Hepatocyte (in vitro differentiated cells): ENCODE measurements around the gene NPDC1. TPM values are rescaled to one million over a fixed set of nuclear protein-coding genes. Genes with fewer than 3 reads are reported as not detected.

Experiments used
- DNase-seq: peaks from one replicate; pipeline ENCODE4 v3.0.0-alpha.2; 2016; ENCODE audit warnings: low spot score
- H2AFZ ChIP-seq: fragments of 200-600 bp; sonication (generic); 2 replicates; pipeline ENCODE4 v1.6.0; 2016; ENCODE audit warnings: antibody characterized with exemption, mild to moderate bottlenecking
- H3K27ac ChIP-seq: fragments of 200-600 bp; sonication (generic); 2 replicates; pipeline ENCODE4 v1.5.1; 2016; ENCODE audit warnings: mild to moderate bottlenecking
- H3K27me3 ChIP-seq: fragments of 200-600 bp; sonication (generic); 2 replicates; pipeline ENCODE4 v1.6.1; 2016
- H3K36me3 ChIP-seq: fragments of 200-600 bp; sonication (generic); replicated peaks from 2 replicates; pipeline ENCODE4 v1.5.1; 2016; ENCODE audit warnings: low read depth; ENCODE audit not compliant: insufficient read depth
- H3K4me1 ChIP-seq: fragments of 200-600 bp; sonication (generic); 2 replicates; pipeline ENCODE4 v1.5.1; 2016; ENCODE audit warnings: mild to moderate bottlenecking, moderate library complexity; ENCODE audit not compliant: insufficient read depth
- H3K4me2 ChIP-seq: fragments of 200-600 bp; sonication (generic); 2 replicates; pipeline ENCODE4 v1.6.0; 2016
- H3K4me3 ChIP-seq: fragments of 200-600 bp; sonication (generic); 2 replicates; pipeline ENCODE4 v1.5.1; 2016; ENCODE audit warnings: mild to moderate bottlenecking
- H3K79me2 ChIP-seq: fragments of 200-600 bp; sonication (generic); 2 replicates; pipeline ENCODE4 v1.6.0; 2017; ENCODE audit warnings: mild to moderate bottlenecking
- H3K9me2 ChIP-seq: fragments of 200-600 bp; sonication (generic); replicated peaks from 2 replicates; pipeline ENCODE4 v1.6.0; 2017; ENCODE audit warnings: mild to moderate bottlenecking; ENCODE audit not compliant: insufficient read depth
- H3K9me3 ChIP-seq: fragments of 200-600 bp; sonication (generic); 2 replicates; pipeline ENCODE4 v1.5.1; 2016; ENCODE audit warnings: low read depth, mild to moderate bottlenecking
- H4K20me1 ChIP-seq: fragments of 200-600 bp; sonication (generic); 2 replicates; pipeline ENCODE4 v1.6.0; 2016; ENCODE audit warnings: mild to moderate bottlenecking; ENCODE audit not compliant: insufficient read depth, poor library complexity, severe bottlenecking
- EZH2 ChIP-seq: fragments of 200-600 bp; sonication (generic); IDR thresholded peaks from 2 replicates; pipeline ENCODE4 v1.6.1; 2016; ENCODE audit warnings: antibody characterized with exemption, mild to moderate bottlenecking, borderline replicate concordance
- EZH2phosphoT487 ChIP-seq: fragments of 200-600 bp; sonication (generic); IDR thresholded peaks from one replicate; pipeline ENCODE4 v1.6.1; 2018; ENCODE audit warnings: antibody characterized with exemption, mild to moderate bottlenecking, low read depth, moderate library complexity; ENCODE audit not compliant: unreplicated experiment, severe bottlenecking
- WGBS: methylation state at CpG from one replicate; pipeline ENCODE4 v1.1.6; 2016; ENCODE audit warnings: low lambda C conversion rate; ENCODE audit errors: missing lambda C conversion rate; 5-methylcytosine and 5-hydroxymethylcytosine counted together
- polyA plus RNA-seq: library from polyadenylated mRNA; unstranded; fragments of >200 nt; fragmentation: Nextera tagmentation; extraction: Ambion mirVana; gene quantifications from 2 replicates; pipeline ENCODE4 v1.2.1, GENCODE V29; 2016
- total RNA-seq: library from RNA; depleted of rRNA; stranded (reverse); fragments of >200 nt; gene quantifications from 2 replicates; pipeline ENCODE4 v1.2.3, GENCODE V29; 2014
- TF ChIP-seq, protein P1 (sequence below): fragments of 200-600 bp; sonication (generic); IDR thresholded peaks from 2 replicates; pipeline ENCODE4 v1.5.1; 2016; ENCODE audit warnings: antibody characterized with exemption, mild to moderate bottlenecking; ENCODE audit not compliant: poor library complexity

The NPDC1 gene
- total and polyA plus RNA-seq, 2 experiments from 2014 or later: 12.7 to 72.7 TPM

DNA sequence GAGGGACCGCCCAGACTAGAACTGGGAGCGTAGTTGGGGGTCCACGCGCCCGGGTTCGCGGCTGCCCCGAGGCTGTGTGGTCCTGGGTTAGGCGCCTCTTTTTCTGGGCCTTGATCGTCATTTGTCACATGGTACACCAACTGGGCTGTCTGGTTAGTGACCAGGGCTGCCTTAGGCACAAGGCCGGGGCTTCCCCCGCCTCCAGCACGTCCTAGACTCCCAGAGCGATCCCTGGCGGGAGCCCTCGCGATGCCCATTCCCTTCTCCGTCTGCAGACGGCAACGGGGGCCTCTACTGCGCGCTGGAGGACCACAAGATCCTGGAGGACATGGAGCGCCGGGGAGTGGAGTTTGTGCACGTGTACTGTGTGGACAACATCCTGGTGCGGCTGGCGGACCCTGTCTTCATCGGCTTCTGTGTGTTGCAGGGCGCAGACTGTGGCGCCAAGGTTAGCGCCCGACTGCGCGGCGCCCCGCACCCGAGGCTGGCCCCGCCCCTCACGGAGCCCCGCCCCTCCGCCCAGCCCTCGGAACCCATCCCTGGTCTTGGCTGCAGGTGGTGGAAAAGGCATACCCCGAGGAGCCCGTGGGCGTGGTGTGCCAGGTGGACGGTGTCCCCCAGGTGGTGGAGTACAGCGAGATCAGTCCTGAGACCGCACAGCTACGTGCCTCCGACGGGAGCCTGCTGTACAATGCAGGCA lies 32.9 kb upstream of the NPDC1 start:
- no peak overlapping the region for H3K27ac ChIP-seq
- H3K4me2 ChIP-seq: peak overlapping the region; percentile 96
- no peak overlapping the region for H2AFZ ChIP-seq
- DNase-seq: no peak
- peaks cover 11% of the 10 kb centered on the region for H4K20me1 ChIP-seq
- 45% methylated on average over 36 of the region's 51 CpGs for WGBS
- no peaks in the 10 kb centered on the region for H3K36me3 ChIP-seq
- H3K4me1 ChIP-seq: peaks cover 20% of the 10 kb centered on the region
- no peak for TF ChIP-seq EZH2phosphoT487
- TF ChIP-seq, protein P1, sequence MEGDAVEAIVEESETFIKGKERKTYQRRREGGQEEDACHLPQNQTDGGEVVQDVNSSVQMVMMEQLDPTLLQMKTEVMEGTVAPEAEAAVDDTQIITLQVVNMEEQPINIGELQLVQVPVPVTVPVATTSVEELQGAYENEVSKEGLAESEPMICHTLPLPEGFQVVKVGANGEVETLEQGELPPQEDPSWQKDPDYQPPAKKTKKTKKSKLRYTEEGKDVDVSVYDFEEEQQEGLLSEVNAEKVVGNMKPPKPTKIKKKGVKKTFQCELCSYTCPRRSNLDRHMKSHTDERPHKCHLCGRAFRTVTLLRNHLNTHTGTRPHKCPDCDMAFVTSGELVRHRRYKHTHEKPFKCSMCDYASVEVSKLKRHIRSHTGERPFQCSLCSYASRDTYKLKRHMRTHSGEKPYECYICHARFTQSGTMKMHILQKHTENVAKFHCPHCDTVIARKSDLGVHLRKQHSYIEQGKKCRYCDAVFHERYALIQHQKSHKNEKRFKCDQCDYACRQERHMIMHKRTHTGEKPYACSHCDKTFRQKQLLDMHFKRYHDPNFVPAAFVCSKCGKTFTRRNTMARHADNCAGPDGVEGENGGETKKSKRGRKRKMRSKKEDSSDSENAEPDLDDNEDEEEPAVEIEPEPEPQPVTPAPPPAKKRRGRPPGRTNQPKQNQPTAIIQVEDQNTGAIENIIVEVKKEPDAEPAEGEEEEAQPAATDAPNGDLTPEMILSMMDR: no peak
- TF ChIP-seq EZH2: no peak
- H3K4me3 ChIP-seq: no peak overlapping the region
- H3K9me3 ChIP-seq: no peaks in the 10 kb centered on the region
- H3K27me3 ChIP-seq: peaks cover 14% of the 10 kb centered on the region
- H3K79me2 ChIP-seq: peaks cover 14% of the 10 kb centered on the region
- H3K9me2 ChIP-seq: no peaks in the 10 kb centered on the region

DNA sequence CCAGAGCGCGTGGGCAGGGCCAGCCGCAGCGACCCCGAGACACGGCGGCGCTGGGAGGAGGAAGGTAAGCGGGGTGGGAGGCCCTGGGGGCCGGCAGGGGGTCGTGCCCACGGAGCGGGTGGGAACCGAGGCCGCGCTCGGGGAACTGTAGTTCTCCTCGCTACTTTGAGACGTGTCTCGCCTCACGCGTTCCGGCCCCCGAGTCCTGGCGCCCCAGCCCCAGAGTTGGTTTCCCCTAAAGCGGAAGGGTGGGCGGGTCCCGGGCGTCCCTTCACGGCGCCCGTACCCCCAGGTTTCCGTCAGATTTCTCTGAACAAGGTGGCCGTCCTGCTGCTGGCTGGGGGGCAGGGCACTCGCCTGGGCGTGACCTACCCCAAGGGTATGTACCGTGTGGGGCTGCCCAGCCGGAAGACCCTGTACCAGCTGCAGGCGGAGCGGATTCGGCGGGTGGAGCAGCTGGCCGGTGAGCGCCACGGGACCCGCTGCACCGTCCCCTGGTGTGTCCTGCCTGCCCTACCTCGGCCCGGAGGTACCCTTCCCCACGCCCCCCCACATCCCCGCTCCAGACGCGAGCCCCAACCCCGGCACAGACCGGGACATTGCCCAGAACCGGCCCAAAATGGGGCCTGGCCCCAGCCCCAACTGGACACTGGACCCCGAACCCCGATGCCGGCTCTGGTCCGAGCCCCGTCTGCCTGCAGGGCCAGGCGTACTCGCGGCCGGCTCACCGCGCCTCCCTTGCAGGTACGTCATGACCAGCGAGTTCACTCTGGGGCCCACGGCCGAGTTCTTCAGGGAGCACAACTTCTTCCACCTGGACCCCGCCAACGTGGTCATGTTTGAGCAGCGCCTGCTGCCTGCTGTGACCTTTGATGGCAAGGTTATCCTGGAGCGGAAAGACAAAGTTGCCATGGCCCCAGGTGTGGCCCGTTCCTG lies 32.0 kb upstream of the NPDC1 start:
- H3K27me3 ChIP-seq: peaks cover 14% of the 10 kb centered on the region
- TF ChIP-seq EZH2phosphoT487 (no peak), EZH2 (peak; percentile 47)
- TF ChIP-seq, protein P1: no peak
- H4K20me1 ChIP-seq: peaks cover 11% of the 10 kb centered on the region
- no peaks in the 10 kb centered on the region for H3K36me3 ChIP-seq
- H3K79me2 ChIP-seq: peaks cover 14% of the 10 kb centered on the region
- peak overlapping the region; percentile 45 for H2AFZ ChIP-seq
- peak overlapping the region; percentile 58 for H3K4me3 ChIP-seq
- no peak for DNase-seq
- whole genome bisulfite sequencing: 13% methylated on average over 30 of the region's 76 CpGs
- peaks cover 16% of the 10 kb centered on the region for H3K4me1 ChIP-seq
- no peak overlapping the region for H3K27ac ChIP-seq
- peak overlapping the region; percentile 96 for H3K4me2 ChIP-seq
- H3K9me2 ChIP-seq: no peaks in the 10 kb centered on the region
- H3K9me3 ChIP-seq: no peaks in the 10 kb centered on the region

DNA sequence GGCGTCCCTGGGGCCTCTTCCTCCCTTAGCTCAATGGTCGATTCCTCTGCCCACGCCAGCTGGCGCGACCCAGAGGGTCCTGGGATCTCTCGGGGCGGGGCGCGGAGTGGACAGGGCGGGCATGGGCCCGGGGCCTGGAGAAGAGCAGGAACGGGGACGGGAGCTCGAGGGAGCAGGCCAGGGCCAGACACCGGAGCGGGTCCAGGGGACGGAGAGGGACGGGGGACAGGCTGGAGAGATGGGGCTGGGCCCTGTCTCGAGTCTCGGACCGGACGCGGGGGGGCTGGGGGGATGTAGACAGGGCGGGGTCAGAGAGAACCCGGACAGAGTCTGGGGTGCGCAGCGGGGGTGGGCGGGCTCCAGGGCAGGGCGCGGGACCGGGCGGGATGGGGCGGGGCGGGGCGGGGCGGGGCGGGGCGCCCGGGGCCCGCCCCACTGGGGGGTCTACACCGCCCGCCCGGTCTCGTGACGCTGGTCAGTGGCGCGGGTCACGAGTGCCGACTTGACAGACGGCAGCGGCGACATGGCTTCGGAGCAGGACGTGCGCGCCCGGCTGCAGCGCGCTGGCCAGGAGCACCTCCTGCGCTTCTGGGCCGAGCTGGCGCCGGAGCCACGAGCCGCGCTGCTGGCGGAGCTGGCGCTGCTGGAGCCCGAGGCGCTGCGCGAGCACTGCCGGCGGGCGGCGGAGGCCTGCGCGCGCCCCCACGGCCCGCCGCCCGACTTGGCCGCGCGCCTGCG lies 31.2 kb upstream of the NPDC1 start, which contains the start of gene UAP1L1:
Gene UAP1L1 (plus strand): TSS at position 508 of the 738 bp plus-strand sequence. CDS start 16 bp downstream, at position 524.
- peaks cover 14% of the 10 kb centered on the region for H3K27me3 ChIP-seq
- no peak within 1 kb of the TSS for H3K27ac ChIP-seq
- H2AFZ ChIP-seq: peak within 1 kb of the TSS; percentile 45
- no peaks in the 10 kb centered on the region for H3K9me3 ChIP-seq
- DNase-seq: peak; percentile 76
- peaks cover 14% of the 10 kb centered on the region for H3K79me2 ChIP-seq
- peak within 1 kb of the TSS; percentile 96 for H3K4me2 ChIP-seq
- H3K4me1 ChIP-seq: peaks cover 16% of the 10 kb centered on the region
- H3K4me3 ChIP-seq: peak within 1 kb of the TSS; percentile 58
- H3K9me2 ChIP-seq: no peaks in the 10 kb centered on the region
- peaks cover 11% of the 10 kb centered on the region for H4K20me1 ChIP-seq
- TF ChIP-seq, protein P1: no peak
- TF ChIP-seq EZH2: no peak
- WGBS: 5% methylated on average over 37 of the region's 87 CpGs
- H3K36me3 ChIP-seq: no peaks in the 10 kb centered on the region
